HepG2 (cell line): ENCODE measurements around the gene GNRH2. TPM values are rescaled to one million over a fixed set of nuclear protein-coding genes. Genes with fewer than 3 reads are reported as not detected.
"Not testable (repeated sequence)": the region's sequence is repeated elsewhere in the genome, so short reads cannot be mapped to it uniquely, and the experiment has no call there.

ENCODE experiments used
- IRF2 ChIP-seq: IDR thresholded peaks from 2 replicates; pipeline ENCODE4 v1.6.1; 2018; ENCODE audit warnings: missing genetic modification reagents, missing compliant biosample characterization
- MIXL1 ChIP-seq: IDR thresholded peaks from 2 replicates; pipeline ENCODE4 v1.6.1; 2016
- PITX1 ChIP-seq: sonication (generic); formaldehyde crosslinking; IDR thresholded peaks from 2 replicates; pipeline ENCODE4 v1.5.1; 2020; ENCODE audit warnings: mild to moderate bottlenecking, missing genetic modification reagents
- SALL1 ChIP-seq: sonication (generic); formaldehyde crosslinking; IDR thresholded peaks from 2 replicates; pipeline ENCODE4 v1.8.0; 2022; ENCODE audit warnings: mild to moderate bottlenecking, missing genetic modification reagents
- SOX13 ChIP-seq, 3 experiments: fragments of 450-650 bp in 1 of 3; sonication (generic) in 1 of 3; formaldehyde crosslinking in 1 of 3; IDR thresholded peaks in 2 of 3; conservative IDR thresholded peaks in 1 of 3; 2 replicates each; pipeline versions ENCODE4 v1.5.0 to v1.6.1; 2016 to 2020; ENCODE audit warnings: antibody characterized with exemption in 1 of 3, mild to moderate bottlenecking in 1 of 3, missing compliant biosample characterization in 1 of 3, missing genetic modification reagents in 1 of 3, moderate library complexity in 1 of 3
- TEAD3 ChIP-seq: optimal IDR thresholded peaks from 2 replicates; pipeline ENCODE3; 2016; ENCODE audit warnings: borderline replicate concordance
- ZNF274 ChIP-seq: sonication (generic); formaldehyde crosslinking; IDR thresholded peaks from 2 replicates; pipeline ENCODE4 v1.5.1; 2020; ENCODE audit warnings: mild to moderate bottlenecking, missing genetic modification reagents
- ZNF761 ChIP-seq: sonication (generic); formaldehyde crosslinking; conservative IDR thresholded peaks from 2 replicates; pipeline ENCODE4 v1.4.0; 2020; ENCODE audit warnings: mild to moderate bottlenecking, missing genetic modification reagents
- polyA plus RNA-seq, 8 experiments: library from polyadenylated mRNA; depleted of rRNA in 3 of 8; stranded (reverse) in 7 of 8; unstranded in 1 of 8; fragments of >200 nt; fragmentation: Illumina TruSeq in 4 of 8; extraction: Trizol in 4 of 8; gene quantifications; 2 replicates each; pipeline versions ENCODE4 v1.2.1 to v1.2.3, GENCODE V29; 2011 to 2016; ENCODE audit warnings: low read depth in 4 of 8, missing spikeins in 1 of 8, mixed read lengths in 1 of 8; ENCODE audit not compliant: insufficient read depth in 1 of 8
- total RNA-seq, 5 experiments: library from RNA; depleted of rRNA; stranded (reverse); fragments of >200 nt; fragmentation: Illumina TruSeq; extraction: Trizol; gene quantifications; 2 replicates each; pipeline ENCODE4 v1.2.3, GENCODE V29; 2016; ENCODE audit warnings: low read depth in 1 of 5
- TF ChIP-seq, protein P1 (sequence below): sonication (generic); formaldehyde crosslinking; IDR thresholded peaks from 2 replicates; pipeline ENCODE4 v1.5.1; 2020; ENCODE audit warnings: mild to moderate bottlenecking, missing genetic modification reagents, moderate library complexity
- TF ChIP-seq, protein P2 (sequence below): sonication (generic); formaldehyde crosslinking; IDR thresholded peaks from 2 replicates; pipeline ENCODE4 v1.5.1; 2020; ENCODE audit warnings: missing genetic modification reagents, mild to moderate bottlenecking, borderline replicate concordance
- TF ChIP-seq, protein P3 (sequence below): sonication (generic); formaldehyde crosslinking; IDR thresholded peaks from 2 replicates; pipeline ENCODE4 v1.4.0; 2020; ENCODE audit warnings: mild to moderate bottlenecking, missing genetic modification reagents
- TF ChIP-seq, protein P4 (sequence below): IDR thresholded peaks from 2 replicates; pipeline ENCODE4 v1.6.1; 2016; ENCODE audit warnings: low read depth

Gene GNRH2
- total and polyA plus RNA-seq, 2 of the 13 experiments (the other 11 are each of a cell fraction or from before 2014, with no cell fraction given): 0.28 TPM; not detected in 1

DNA sequence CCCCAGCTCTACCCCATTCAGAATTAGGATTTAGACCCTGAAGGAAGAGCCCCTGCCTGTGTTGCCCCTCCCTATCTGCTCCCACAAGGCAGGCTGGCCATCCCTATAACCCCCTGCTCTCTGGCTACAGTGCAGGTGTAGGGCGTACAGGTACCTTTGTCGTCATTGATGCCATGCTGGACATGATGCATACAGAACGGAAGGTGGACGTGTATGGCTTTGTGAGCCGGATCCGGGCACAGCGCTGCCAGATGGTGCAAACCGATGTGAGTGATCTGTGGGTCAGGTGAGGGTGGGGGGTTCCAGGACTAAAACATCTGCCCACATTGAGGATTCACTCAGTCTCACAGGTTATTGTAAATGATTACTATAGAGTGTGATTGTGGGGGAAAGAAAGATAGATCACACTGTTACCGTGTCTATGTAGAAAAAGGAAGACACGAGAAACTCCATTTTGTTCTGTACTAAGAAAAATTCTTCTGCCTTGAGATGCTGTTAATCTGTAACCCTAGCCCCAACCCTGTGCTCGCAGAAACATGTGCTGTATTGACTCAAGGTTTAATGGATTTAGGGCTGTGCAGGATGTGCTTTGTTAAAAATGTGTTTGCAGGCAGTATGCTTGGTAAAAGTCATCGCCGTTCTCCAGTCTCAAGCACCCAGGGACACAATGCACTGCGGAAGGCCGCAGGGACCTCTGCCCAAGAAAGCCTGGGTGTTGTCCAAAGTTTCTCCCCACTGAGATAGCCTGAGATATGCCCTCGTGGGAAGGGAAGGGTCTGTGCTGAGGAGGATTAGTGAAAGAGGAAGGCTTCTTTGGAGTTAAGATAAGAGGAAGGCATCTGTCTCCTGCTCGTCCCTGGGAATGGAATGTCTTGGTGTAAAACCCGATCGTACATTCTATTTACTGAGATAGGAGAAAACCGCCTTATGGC, 20.6 kb upstream of the GNRH2 start (continued):
- TF ChIP-seq, protein P1, sequence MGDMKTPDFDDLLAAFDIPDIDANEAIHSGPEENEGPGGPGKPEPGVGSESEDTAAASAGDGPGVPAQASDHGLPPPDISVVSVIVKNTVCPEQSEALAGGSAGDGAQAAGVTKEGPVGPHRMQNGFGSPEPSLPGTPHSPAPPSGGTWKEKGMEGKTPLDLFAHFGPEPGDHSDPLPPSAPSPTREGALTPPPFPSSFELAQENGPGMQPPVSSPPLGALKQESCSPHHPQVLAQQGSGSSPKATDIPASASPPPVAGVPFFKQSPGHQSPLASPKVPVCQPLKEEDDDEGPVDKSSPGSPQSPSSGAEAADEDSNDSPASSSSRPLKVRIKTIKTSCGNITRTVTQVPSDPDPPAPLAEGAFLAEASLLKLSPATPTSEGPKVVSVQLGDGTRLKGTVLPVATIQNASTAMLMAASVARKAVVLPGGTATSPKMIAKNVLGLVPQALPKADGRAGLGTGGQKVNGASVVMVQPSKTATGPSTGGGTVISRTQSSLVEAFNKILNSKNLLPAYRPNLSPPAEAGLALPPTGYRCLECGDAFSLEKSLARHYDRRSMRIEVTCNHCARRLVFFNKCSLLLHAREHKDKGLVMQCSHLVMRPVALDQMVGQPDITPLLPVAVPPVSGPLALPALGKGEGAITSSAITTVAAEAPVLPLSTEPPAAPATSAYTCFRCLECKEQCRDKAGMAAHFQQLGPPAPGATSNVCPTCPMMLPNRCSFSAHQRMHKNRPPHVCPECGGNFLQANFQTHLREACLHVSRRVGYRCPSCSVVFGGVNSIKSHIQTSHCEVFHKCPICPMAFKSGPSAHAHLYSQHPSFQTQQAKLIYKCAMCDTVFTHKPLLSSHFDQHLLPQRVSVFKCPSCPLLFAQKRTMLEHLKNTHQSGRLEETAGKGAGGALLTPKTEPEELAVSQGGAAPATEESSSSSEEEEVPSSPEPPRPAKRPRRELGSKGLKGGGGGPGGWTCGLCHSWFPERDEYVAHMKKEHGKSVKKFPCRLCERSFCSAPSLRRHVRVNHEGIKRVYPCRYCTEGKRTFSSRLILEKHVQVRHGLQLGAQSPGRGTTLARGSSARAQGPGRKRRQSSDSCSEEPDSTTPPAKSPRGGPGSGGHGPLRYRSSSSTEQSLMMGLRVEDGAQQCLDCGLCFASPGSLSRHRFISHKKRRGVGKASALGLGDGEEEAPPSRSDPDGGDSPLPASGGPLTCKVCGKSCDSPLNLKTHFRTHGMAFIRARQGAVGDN (CRISPR knock-in tag): peak; percentile 67
- TF ChIP-seq SALL1 (CRISPR knock-in tag) (0 out of 2 replicates have a peak, but pooled peaks have one; percentile 5), IRF2 (CRISPR knock-in tag) (0 out of 2 replicates have a peak, but pooled peaks have one; percentile 27), ZNF761 (CRISPR knock-in tag) (0 out of 2 replicates have a peak, but pooled peaks have one; percentile 40), PITX1 (peak; percentile 93), MIXL1 (CRISPR knock-in tag) (0 out of 2 replicates have a peak, but pooled peaks have one; percentile 25), ZNF274 (CRISPR knock-in tag) (0 out of 2 replicates have a peak, but pooled peaks have one; percentile 28), TEAD3 (peak; percentile 41), SOX13 (CRISPR knock-in tag; conservative IDR thresholded peaks at IDR 0.05 in 1 of 2, IDR thresholded peaks at IDR 0.05 in 1 of 2) (peak in 1 of 2 experiments; percentile 48; a peak in 1 of 4 replicates)
- TF ChIP-seq, protein P2, sequence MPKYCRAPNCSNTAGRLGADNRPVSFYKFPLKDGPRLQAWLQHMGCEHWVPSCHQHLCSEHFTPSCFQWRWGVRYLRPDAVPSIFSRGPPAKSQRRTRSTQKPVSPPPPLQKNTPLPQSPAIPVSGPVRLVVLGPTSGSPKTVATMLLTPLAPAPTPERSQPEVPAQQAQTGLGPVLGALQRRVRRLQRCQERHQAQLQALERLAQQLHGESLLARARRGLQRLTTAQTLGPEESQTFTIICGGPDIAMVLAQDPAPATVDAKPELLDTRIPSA (CRISPR knock-in tag): 0 out of 2 replicates have a peak, but pooled peaks have one; percentile 22
- TF ChIP-seq, protein P3, sequence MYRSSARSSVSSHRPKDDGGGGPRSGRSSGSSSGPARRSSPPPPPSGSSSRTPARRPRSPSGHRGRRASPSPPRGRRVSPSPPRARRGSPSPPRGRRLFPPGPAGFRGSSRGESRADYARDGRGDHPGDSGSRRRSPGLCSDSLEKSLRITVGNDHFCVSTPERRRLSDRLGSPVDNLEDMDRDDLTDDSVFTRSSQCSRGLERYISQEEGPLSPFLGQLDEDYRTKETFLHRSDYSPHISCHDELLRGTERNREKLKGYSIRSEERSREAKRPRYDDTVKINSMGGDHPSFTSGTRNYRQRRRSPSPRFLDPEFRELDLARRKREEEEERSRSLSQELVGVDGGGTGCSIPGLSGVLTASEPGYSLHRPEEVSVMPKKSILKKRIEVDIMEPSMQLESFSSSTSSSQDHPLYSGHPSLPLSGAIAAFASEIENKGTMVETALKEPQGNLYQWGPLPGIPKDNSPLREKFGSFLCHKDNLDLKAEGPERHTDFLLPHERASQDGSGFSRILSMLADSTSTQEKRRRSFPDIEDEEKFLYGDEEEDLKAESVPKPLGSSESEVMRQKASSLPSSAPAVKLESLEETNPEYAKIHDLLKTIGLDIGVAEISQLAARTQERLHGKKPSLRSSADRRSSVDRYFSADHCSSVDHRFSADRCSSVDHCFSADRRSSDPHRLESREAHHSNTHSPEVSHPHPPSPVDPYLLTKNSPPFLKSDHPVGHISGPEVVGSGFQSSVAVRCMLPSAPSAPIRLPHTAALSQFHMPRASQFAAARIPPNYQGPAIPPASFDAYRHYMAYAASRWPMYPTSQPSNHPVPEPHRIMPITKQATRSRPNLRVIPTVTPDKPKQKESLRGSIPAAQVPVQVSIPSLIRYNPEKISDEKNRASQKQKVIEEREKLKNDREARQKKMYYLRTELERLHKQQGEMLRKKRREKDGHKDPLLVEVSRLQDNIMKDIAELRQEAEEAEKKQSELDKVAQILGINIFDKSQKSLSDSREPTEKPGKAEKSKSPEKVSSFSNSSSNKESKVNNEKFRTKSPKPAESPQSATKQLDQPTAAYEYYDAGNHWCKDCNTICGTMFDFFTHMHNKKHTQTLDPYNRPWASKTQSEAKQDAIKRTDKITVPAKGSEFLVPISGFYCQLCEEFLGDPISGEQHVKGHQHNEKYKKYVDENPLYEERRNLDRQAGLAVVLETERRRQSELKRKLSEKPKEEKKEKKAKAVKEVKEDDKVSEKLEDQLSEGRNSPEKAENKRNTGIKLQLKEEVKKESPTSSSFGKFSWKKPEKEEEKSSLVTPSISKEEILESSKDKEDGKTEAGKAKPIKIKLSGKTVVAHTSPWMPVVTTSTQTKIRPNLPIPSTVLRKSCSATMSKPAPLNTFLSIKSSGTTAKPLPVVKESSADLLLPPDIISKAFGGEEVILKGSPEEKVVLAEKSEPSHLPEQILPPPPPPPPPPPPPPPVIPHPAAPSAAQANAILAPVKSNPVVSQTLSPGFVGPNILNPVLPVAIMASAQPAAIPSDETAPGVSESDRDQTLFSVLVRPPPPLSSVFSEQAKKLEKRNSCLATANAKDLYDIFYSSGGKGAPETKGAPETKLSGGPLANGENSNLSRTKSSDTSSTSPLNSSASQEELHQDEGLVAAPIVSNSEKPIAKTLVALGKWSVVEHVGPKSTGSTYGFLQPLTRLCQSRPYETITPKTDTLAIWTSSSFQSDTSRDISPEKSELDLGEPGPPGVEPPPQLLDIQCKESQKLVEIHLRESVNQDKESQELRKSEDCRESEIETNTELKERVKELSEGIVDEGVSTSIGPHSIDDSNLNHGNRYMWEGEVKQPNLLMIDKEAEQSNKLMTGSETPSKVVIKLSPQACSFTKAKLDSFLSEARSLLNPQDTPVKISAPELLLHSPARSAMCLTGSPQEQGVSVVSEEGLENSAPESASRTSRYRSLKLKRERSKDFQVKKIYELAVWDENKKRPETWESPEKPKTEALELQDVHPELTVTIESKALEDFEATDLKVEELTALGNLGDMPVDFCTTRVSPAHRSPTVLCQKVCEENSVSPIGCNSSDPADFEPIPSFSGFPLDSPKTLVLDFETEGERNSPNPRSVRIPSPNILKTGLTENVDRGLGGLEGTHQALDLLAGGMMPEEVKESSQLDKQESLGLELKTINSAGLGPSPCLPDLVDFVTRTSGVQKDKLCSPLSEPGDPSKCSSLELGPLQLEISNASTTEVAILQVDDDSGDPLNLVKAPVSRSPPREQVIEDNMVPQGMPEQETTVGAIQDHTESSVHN (CRISPR knock-in tag): peak; percentile 26; the same call in 1 of the 2 replicates
- TF ChIP-seq, protein P4, sequence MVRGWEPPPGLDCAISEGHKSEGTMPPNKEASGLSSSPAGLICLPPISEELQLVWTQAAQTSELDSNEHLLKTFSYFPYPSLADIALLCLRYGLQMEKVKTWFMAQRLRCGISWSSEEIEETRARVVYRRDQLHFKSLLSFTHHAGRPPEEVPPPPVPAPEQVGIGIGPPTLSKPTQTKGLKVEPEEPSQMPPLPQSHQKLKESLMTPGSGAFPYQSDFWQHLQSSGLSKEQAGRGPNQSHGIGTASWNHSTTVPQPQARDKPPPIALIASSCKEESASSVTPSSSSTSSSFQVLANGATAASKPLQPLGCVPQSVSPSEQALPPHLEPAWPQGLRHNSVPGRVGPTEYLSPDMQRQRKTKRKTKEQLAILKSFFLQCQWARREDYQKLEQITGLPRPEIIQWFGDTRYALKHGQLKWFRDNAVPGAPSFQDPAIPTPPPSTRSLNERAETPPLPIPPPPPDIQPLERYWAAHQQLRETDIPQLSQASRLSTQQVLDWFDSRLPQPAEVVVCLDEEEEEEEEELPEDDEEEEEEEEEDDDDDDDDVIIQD (CRISPR knock-in tag): 0 out of 2 replicates have a peak, but pooled peaks have one; percentile 28
- not testable (repeated sequence) for TF ChIP-seq SOX13 (IDR thresholded peaks at IDR 0.05)
